ENCODE results near the gene PHYKPL.

The PHYKPL gene

DNA sequence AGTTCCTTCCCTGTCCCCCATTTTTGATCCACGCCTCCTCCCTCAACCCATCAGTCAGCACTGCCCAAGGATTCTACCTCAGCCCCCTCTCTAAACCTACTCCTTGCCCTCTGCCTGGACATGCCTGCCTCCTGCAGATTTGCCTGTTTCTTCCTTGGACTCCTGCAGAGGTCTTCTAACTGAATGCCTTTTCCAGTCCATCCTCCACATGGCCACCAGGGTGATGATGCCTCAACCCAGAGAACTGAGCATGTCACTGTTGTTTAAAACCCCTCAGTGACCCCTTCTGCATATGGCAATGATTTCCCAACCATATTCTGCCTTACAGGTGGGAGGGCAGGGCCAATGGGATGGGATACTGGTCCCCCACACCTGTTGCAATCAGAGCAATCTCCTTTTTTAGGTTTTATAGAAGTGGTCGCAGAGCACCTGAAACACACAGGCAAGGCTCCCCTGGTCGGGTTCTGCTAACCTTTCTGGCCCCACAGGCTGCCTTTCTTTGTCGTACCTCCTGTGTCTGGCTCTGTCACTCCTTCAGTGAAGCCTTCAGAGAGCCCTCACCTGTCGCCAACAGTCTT, 9.3 kb downstream of the PHYKPL start:
- no peak for DNase-seq (ENCODE audit: low spot score)

GRCh38 chr5:178222292-178222691, 10.3 kb downstream of the PHYKPL start:
- DNase-seq (ENCODE audit: low spot score), result no peak

GRCh38 chr5:178221853-178222252, 10.7 kb downstream of the PHYKPL start:
- no peak for DNase-seq (ENCODE audit: low spot score)

DNA sequence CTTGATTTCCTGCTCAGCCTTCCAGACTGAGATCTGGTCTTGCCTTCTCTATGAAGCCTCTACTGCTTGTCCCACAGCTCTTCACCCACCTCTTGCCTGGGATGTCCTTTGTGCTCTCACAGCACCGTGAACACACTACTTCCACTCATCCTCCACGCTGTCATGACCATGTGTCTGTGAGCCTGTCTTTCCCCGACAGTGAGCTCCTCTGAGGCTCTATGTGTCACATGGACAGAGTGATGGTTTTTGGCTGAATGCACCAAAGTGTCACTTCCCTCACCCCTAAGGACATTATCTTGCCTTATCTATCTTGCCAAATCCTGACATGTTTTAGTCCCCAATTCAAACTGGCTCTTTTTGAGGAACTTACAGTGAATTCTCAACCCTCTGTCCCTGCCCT, 11.3 kb downstream of the PHYKPL start:
- no peak for DNase-seq (ENCODE audit: low spot score)

GRCh38 chr5:178218827-178219226, 13.8 kb downstream of the PHYKPL start:
- DNase-seq (ENCODE audit: low spot score), result no peak

GRCh38 chr5:178218237-178218776, 14.3 kb downstream of the PHYKPL start:
- no peak for DNase-seq (ENCODE audit: low spot score)

GRCh38 chr5:178216779-178217178, 15.8 kb downstream of the PHYKPL start:
- no peak for DNase-seq (ENCODE audit: low spot score)

DNA sequence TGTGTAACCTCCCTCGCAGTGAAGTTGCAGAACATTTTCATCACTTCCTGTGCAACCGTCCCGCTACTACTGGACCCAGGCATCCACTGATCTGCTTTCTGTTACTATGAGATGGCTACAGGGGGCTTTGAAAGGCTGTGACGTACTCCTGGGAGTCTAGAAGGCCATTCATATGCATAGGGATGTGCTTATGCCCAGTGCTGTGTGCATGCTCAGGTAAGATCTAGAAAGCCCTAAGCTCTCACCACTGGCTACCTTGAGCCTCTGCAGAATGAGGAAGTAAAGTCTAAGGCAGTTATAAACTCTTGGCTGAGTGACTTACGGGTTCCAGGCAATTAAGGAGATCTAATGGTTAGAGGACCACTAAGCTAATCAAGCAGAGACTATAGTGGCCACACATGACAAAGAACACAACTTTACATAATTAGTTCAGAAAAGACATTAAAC, 16.5 kb downstream of the PHYKPL start:
- DNase-seq (ENCODE audit: low spot score), result no peak

DNA sequence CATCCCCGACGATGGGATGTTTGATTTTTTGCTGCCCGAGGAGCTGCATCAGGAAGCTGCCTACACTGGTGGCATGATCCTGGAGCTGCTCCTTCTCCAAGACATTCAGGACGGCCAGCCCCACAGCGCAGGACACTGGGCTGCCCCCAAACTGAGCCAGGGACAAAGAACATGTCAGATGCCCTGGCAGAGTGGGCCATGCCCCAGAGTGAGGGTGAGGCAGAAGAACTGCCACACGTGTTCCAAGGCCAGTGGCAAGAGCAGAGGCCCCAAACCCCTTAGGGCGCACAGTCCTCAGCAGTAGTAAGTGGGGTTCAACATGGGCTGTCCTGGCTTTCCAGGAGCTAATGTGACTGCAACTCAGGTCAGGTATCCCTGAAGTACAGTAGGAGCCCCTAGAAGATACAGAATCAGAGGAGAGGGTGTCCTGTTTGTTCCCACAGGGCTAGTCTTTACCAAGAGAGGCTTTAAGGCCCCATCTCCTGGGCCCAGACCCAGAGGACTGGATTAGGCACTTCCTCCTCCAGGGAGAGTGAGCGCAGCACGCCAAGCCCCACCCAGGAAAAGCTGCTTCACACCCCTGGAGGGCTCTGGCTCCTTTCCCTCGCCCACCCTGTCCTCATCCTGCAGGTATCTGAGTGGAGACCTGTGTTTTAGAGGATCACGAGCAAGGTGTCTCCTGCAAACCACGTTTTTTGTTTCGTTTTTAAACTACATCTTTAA, 17.2 kb downstream of the PHYKPL start:
- DNase-seq (ENCODE audit: low spot score), result no peak

GRCh38 chr5:178214160-178214803, 18.3 kb downstream of the PHYKPL start:
- DNase-seq (ENCODE audit: low spot score), result no peak

DNA sequence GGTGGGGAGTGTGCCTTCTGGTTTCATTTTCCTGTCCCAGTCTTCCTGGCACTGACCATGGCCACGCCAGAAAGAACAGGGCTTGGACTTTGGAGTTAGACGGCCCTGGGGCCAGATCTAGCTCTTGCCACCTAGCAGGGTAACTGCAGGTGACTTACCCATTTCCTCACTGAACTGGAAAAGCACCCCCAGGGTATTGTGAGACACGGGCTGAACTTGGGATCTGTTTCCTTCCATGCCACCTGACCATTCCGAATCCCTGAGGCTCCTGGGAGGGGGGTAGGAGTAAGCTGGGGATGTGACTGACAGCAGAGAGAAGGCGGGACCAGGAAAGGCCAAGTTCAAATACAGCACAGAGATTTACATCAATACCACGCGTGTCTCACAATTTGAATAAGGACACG, 18.9 kb downstream of the PHYKPL start:
- DNase-seq (ENCODE audit: low spot score), result no peak

DNA sequence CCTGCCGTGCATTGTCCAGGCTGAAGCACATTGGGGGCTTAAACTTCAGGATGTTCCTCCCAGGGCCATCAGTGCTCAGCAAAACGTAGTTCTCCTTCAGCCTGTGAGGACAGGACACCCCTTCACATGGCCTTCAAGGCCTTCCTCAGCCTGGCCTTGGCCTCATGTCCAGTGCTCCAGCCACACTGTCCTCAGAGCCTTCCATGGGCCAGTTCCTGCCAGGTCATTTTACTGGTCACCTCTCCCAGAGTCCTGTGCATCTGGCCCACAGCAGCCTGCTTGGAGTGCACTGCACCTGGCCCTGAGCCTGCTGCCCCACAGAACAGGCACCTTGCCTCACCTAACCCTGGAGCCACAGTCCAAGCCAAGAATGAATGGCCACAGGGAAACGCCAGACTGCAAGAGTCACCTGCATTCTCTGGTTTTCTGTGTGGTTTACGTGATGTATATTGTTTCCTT, 19.6 kb downstream of the PHYKPL start:
- DNase-seq (ENCODE audit: low spot score), result no peak

GRCh38 chr5:178212241-178213002, 20.2 kb downstream of the PHYKPL start:
- no peak for DNase-seq (ENCODE audit: low spot score)

DNA sequence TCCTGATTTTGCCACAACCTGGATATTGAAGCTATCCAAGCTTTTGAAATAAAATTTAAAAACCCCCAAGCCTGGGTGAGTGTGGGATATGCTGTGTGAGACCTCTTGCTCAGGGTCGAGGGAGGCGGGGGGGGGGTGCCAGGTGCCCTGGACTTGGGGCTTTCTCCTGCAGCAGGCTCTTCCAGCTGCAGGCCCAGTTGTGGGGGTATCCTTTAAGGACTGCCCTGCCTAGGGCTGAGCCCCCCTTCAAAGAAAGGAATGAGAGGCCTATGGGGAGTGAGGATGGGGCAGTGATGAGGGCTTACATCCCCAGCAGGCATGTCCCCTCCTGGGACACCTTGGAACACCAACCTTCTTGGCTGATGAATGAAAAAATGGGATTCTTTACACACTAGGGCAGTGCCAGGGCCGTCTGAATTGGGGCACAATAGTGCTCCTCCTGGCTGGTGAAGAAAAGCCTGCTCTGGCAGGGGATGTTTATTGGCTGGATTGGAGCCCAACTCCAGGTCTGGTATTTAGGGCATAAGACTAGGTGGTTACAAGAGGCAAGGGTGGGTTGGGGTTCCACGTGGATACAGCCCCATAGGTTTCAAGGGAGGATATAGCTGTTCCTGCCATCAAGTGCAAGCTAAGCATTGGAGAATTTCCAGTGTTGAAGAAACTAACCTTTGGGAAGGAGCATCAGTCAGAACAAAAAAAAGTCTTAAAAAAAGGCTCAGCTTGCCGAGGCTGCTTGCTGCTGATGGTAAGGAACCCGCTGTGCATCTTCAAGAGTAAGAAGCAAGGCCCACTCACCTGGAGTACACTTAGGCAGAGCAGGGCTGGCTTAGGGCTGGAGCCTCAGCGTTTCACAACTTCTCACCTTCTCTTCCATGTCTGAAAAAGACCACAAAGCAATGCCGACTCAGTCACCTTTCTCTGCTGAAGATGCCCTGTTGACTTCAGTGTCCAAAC, 21.2 kb downstream of the PHYKPL start:
- DNase-seq (ENCODE audit: low spot score), result no peak

DNA sequence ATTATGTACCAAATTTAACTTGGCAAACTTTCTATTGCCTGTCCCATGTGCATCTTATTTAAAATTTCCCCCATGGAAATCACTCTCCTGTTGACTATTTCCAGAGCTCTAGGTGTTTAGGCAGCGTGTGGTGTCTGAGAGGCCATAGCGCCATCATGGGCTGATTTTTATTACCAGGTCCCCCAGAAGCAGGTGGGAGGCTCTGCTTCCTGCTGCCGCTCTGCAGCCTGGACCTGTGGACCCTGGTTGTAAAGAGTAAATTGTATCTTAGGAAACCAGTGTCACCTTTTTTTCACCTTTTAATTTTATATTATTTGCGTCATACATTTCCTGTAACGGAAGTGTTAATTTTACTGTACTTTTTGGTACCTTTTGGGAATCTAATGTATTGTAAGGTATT, 21.9 kb downstream of the PHYKPL start:
- DNase-seq (ENCODE audit: low spot score), result no peak

DNA sequence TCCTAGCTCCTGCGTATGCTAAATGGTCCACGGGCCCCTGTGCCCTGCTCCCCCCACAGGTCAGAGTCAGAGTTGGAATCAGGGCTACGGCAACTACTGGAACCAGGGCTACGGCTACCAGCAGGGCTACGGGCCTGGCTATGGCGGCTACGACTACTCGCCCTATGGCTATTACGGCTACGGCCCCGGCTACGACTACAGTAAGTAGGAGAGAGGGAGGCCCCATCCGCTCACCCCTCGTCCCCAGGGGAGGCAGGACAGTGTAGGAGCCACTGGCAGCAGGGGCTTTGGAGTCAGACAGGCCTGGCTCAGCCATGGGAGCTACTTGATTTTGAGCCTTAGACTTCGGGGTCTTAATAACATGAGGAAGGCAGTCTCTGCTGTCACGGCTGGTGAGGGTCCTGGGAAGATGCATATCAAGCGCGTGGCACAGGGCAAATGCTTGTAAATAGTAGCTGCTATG, 22.5 kb downstream of the PHYKPL start:
- no peak for DNase-seq (ENCODE audit: low spot score)

DNA sequence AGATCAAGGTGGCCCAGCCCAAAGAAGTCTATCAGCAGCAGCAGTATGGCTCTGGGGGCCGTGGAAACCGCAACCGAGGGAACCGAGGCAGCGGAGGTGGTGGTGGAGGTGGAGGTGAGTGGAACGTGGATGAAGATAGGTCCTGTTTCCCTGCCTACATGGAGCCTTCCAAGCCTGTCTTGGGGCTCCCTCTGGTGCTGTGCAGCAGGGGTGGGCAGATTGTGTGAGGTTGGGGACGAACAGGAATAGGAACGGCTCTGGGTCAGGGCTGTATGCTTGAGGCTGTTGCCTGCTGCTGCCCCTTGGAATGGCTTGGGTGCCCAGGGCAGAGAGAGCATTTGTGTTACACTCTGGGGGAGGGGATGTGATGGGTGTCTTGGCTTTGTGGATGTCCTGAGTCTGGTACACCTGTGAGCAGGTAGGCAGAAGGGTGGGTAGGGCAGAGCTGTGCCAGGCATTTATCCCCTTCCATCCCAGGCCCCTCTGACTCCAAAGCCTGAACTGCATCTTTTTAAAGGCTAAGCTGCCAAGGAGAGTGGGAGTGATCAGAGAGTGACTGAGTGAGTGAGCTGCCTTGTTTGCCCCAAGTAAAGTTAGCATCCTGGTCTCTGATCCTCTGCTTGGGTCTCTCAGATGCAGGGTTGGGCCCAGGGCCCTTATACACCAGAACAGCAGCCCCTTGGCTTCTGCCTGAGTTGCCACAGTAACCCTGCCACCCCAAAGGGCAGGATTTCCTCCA, 23.1 kb downstream of the PHYKPL start:
- peak; percentile 0 for DNase-seq (ENCODE audit: low spot score)

- no peak for DNase-seq (ENCODE audit: low spot score)
Measured at GRCh38 chr5:178208540-178209227, 23.9 kb downstream of the PHYKPL start.

GRCh38 chr5:178207917-178208280, 24.7 kb downstream of the PHYKPL start:
- DNase-seq (ENCODE audit: low spot score), result no peak

Measured in CD4-positive, alpha-beta T cell treated with Interleukin-6 at 100 ng/mL for 8 hours (primary cell).